Measurements from ENCODE around the gene CFB. TPM values are rescaled to one million over a fixed set of nuclear protein-coding genes. Genes with fewer than 3 reads are reported as not detected.

CFB gene
- total RNA-seq, 1 donor from 2014 or later, result 1.8 TPM

GRCh38 chr6:31948306-31948705, 2.4 kb downstream of the CFB start:
- no peak for DNase-seq (ENCODE audit: low read depth)

- DNase-seq (ENCODE audit: low read depth), result no peak
Measured at GRCh38 chr6:31948753-31949413, 3.0 kb downstream of the CFB start.

- no peak for DNase-seq (ENCODE audit: low read depth)
Measured at GRCh38 chr6:31949926-31950548, 4.1 kb downstream of the CFB start.

- peak; percentile 78 for DNase-seq (ENCODE audit: low read depth)
Measured at GRCh38 chr6:31952140-31952805, 6.4 kb downstream of the CFB start.

- no peak for DNase-seq (ENCODE audit: low read depth)
Measured at GRCh38 chr6:31952890-31953289, 7.0 kb downstream of the CFB start.

- no peak for DNase-seq (ENCODE audit: low read depth)
Measured at GRCh38 chr6:31954511-31954910, 8.6 kb downstream of the CFB start.

- DNase-seq (ENCODE audit: low read depth), result no peak
Measured at GRCh38 chr6:31956796-31957195, 10.9 kb downstream of the CFB start.

GRCh38 chr6:31958412-31958740, 12.5 kb downstream of the CFB start:
- no peak for DNase-seq (ENCODE audit: low read depth)

GRCh38 chr6:31958741-31959739, 13.1 kb downstream of the CFB start, which contains the start of the genes NELFE and SKIC2:
Gene NELFE (minus strand): TSS chr6:31958971. CDS start chr6:31958446, 525 bp downstream.
Gene SKIC2 (plus strand): TSS chr6:31959175. CDS start chr6:31959193, 18 bp downstream.
- peak; percentile 99 for DNase-seq (ENCODE audit: low read depth)

GRCh38 chr6:31961616-31962015, 15.7 kb downstream of the CFB start:
- no peak for DNase-seq (ENCODE audit: low read depth)

- no peak for DNase-seq (ENCODE audit: low read depth)
Measured at GRCh38 chr6:31963921-31964320, 18.0 kb downstream of the CFB start.

GRCh38 chr6:31965700-31966099, 19.8 kb downstream of the CFB start:
- no peak for DNase-seq (ENCODE audit: low read depth)

- DNase-seq (ENCODE audit: low read depth), result no peak
Measured at GRCh38 chr6:31966506-31966905, 20.6 kb downstream of the CFB start.

- DNase-seq (ENCODE audit: low read depth), result no peak
Measured at GRCh38 chr6:31966997-31967925, 21.4 kb downstream of the CFB start.

GRCh38 chr6:31967926-31968320, 22.0 kb downstream of the CFB start:
- DNase-seq (ENCODE audit: low read depth), result no peak

GRCh38 chr6:31968326-31968725, 22.4 kb downstream of the CFB start:
- no peak for DNase-seq (ENCODE audit: low read depth)

GRCh38 chr6:31968791-31969711, 23.2 kb downstream of the CFB start:
- DNase-seq (ENCODE audit: low read depth), result no peak

GRCh38 chr6:31969712-31970603, 24.1 kb downstream of the CFB start:
- no peak for DNase-seq (ENCODE audit: low read depth)
